GDM1 (cell line): ENCODE results near the gene OR2T8.

Experiments
- DNase-seq: peaks from one replicate; lab custom pipeline; 2025; lab: John Stamatoyannopoulos, UW

OR2T8 gene, protein sequence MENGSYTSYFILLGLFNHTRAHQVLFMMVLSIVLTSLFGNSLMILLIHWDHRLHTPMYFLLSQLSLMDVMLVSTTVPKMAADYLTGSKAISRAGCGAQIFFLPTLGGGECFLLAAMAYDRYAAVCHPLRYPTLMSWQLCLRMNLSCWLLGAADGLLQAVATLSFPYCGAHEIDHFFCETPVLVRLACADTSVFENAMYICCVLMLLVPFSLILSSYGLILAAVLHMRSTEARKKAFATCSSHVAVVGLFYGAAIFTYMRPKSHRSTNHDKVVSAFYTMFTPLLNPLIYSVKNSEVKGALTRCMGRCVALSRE

GRCh38 chr1:247919952-247920351 is at the start of gene OR2T8:
TSS of gene OR2T8 (plus strand) at chr1:247920252. CDS start at chr1:247921018, 766 bp downstream.
- no peak for DNase-seq

- no peak for DNase-seq
Measured at GRCh38 chr1:247883346-247883745, 36.7 kb upstream of the OR2T8 start.

GRCh38 chr1:247884797-247885413 is 35.1 kb upstream of the OR2T8 start:
- DNase-seq, result no peak

- DNase-seq, result no peak
Measured at GRCh38 chr1:247895163-247895637, 24.9 kb upstream of the OR2T8 start, which contains the start of gene OR2W3. TSS of gene OR2W3 (plus strand) at chr1:247895587. CDS start at chr1:247895587, 0 bp downstream.

DNA sequence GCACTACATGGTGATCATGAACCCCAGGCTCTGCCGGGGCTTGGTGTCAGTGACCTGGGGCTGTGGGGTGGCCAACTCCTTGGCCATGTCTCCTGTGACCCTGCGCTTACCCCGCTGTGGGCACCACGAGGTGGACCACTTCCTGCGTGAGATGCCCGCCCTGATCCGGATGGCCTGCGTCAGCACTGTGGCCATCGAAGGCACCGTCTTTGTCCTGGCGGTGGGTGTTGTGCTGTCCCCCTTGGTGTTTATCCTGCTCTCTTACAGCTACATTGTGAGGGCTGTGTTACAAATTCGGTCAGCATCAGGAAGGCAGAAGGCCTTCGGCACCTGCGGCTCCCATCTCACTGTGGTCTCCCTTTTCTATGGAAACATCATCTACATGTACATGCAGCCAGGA is 24.1 kb upstream of the OR2T8 start:
- DNase-seq, result no peak

DNA sequence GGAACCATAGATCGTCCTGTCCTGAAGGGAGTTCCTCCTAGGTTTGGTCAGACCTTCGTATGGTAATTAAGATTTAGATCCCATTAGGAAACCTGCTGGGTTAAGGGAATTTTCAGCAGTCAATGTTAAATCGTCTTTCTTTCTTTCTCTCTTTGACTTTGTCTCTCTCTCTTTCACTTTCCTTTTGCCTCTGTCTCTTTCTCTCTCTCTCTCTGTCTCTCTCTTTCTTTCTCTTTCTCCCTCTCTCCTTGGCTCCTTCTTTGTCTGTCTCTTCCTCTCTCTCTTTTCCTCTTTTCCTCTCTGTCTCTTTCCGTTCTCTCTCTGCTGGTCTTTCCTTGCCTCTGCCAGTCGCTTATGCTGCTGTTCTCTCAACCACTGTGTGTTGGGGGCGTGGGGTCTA is 15.9 kb upstream of the OR2T8 start:
- DNase-seq, result no peak

DNA sequence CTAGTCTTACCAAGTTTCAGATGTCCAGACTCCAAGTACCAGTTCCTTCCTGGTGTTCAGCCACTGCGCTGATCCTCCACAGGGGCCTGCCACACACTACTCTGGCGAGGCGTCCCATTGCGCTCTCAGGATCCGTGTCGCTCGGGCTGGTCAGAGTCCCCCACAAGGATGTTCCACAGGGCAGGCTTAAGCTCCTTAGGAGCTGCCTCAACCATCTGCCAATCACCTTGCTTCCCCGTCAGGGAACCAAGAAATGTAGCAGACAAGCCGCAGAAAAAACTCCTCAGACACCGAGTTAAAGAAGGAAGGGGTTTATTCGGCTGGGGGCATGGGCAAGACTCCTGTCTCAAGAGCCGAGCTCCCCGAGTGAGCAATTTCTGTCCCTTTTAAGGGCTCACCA is 14.9 kb upstream of the OR2T8 start:
- no peak for DNase-seq

- no peak for DNase-seq
Measured at GRCh38 chr1:247905910-247906503, 14.0 kb upstream of the OR2T8 start.

GRCh38 chr1:247906504-247907047 is 13.5 kb upstream of the OR2T8 start:
- peak; percentile 62 for DNase-seq

DNA sequence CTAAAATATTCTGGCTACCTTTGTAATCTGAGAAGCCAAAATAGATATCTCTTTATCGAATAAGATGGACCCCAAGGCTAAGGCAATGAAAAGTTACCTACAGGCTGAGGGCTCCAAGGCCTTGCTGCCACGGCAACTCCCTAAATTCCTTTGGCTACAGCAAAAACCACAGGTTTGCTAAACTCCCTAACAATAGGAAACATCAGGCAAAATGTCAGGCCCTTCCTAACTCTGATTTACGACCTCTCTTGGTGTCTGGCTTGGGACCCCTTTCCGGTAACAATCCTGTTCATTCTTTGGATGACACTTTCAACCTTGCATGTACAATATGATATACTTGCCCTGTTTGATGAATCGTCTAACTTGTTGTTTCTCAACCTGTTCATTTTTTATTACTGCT is 11.3 kb upstream of the OR2T8 start:
- DNase-seq, result peak; percentile 40

DNA sequence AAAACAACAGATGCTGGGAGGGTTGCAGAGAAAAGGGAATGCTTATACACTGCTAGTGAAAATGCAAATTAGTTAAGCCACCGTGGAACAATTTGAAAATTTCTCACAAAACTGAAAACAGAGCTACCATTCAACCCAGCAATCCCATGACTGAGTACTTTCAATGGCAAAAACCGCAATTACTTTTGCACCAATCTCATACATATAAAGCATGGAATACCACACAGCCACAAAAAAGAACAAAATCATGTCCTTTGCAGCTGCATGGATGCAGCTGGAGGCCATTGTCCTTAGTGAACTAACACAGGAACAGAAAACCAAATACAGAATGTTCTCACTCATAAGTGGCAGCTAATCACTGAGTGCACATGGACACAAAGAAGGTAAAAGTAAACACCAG is 6.3 kb upstream of the OR2T8 start:
- DNase-seq, result no peak

GRCh38 chr1:247914941-247915662 is 5.0 kb upstream of the OR2T8 start:
- DNase-seq, result no peak

- DNase-seq, result no peak
Measured at GRCh38 chr1:247923941-247924340, 3.9 kb downstream of the OR2T8 start.

DNA sequence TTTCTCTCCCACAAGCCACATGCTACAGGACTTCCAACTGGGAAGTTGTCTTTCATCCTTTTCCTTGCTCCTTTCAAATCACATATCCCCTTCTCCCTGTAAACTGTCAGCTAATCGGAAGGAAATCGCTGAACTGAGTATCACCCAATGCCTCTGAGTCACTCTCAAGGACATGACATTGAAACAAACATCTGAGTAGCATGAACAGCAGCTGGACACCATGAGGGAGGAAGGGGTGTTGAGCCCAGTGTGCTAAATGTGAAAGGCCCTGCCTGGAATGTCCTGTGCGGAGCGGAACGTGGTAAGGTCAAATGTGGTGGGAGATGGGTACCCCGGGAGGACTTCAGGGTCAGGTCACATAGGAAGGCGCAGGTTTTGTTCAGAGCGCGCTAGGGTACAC is 4.8 kb downstream of the OR2T8 start, which contains the start of gene OR2AJ1:
OR2AJ1 (plus strand) TSS at position 22 of the 400 bp plus-strand sequence. CDS start 8,880 bp downstream, outside the sequence.
- no peak for DNase-seq

- DNase-seq, result no peak
Measured at GRCh38 chr1:247933989-247934388, 13.9 kb downstream of the OR2T8 start.

GRCh38 chr1:247935781-247936180 is 15.7 kb downstream of the OR2T8 start:
- DNase-seq, result no peak

DNA sequence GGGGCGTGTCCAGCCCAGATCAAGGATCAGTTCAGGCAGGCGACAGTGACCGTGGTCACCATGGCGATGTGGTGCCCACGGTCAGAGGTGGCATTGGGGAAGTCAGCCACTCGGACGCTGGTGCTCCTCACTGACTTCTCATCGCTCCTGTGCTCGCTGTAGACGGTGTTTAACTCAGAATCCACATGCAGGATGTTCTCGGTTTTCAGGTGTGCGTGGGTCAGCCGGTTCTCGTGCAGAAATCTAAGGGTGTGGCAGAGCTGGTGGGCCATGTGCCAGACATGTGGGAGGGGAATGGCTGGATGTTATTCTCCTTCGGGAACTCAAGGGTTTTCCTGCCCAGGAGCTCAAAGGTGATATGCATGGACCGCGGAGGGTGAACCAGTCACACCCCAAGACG is 16.4 kb downstream of the OR2T8 start:
- DNase-seq, result no peak

DNA sequence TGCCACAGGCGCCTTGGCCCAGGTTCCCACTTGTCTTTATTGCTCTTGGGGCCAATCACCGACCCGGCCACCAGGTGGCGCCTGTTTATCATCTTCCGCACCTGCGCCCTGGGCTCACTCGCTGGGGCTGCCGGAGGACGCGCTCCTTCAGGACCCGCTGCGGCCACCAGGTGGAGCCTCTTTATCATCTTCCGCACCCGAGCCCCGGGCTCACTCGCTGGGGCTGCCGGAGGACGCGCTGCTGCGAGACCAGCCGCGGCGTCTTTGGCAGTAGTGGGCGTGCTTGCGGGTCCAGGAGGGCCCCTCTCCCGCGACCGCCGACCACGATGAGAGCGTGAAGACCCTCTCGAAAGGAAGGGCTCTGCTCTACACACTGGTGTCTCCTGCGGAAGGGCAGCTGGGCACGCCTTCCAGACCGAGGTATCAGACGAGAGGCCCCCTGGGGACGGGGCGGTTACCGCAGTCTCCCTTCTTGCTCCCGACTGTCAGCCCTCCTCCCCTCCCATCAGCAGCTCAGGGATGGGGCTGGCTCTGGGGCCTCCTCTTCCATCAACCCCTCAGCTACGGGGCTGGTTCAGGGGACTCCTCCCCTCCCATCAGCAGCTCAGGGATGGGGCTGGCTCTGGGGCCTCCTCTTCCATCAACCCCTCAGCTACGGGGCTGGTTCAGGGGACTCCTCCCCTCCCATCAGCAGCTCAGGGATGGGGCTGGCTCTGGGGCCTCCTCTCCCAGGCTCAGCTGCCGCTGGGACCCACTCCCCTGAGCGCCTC is 17.1 kb downstream of the OR2T8 start:
- DNase-seq, result peak; percentile 87

- no peak for DNase-seq
Measured at GRCh38 chr1:247942624-247943023, 22.6 kb downstream of the OR2T8 start.

DNA sequence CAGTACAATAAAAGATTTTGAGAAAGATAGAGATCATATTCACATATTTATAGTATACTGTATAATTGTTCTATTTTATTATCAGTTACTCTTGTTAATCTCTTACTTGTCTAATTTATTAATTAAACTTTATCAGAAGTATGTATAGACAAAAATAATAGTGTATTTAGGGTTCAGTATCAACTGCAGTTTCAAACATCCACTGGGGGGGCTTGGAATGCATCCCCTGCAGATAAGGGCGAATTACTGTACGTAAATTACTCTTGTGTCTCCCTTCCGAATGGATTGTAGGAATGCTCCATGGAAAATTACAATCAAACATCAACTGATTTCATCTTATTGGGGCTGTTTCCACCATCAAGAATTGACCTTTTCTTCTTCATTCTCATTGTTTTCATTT is 28.5 kb downstream of the OR2T8 start, which contains the start of gene OR2L8:
OR2L8 (plus strand) TSS at position 301 of the 400 bp plus-strand sequence; CDS start at position 301, 0 bp downstream.
- no peak for DNase-seq

GRCh38 chr1:247953408-247953807 is 33.4 kb downstream of the OR2T8 start:
- DNase-seq, result no peak
